C4-2B (cell line): ENCODE data around the gene AKAP9.
"Not testable (repeated sequence)": the region's sequence is repeated elsewhere in the genome, so short reads cannot be mapped to it uniquely, and the experiment has no call there.

Source experiments
- H3K27ac ChIP-seq: fragments of 450-650 bp; 2 replicates; pipeline ENCODE4 v1.5.1; 2017
- CTCF ChIP-seq: fragments of 450-650 bp; conservative IDR thresholded peaks from 2 replicates; pipeline ENCODE4 v1.5.1; 2017; ENCODE audit warnings: mild to moderate bottlenecking
- ZFX ChIP-seq: fragments of 450-650 bp; IDR thresholded peaks from 2 replicates; pipeline ENCODE4 v1.6.1; 2017

Gene AKAP9

GRCh38 chr7:91940572-91941341 is at the start of gene AKAP9:
Gene AKAP9, plus strand, starts transcription at chr7:91940862. Its CDS starts 238 bp downstream, at chr7:91941100.
- peak within 1 kb of the TSS; percentile 75 for H3K27ac ChIP-seq
- TF ChIP-seq ZFX, result peak; percentile 55
- TF ChIP-seq CTCF, result no peak; the same call in 1 of the 2 replicates

DNA sequence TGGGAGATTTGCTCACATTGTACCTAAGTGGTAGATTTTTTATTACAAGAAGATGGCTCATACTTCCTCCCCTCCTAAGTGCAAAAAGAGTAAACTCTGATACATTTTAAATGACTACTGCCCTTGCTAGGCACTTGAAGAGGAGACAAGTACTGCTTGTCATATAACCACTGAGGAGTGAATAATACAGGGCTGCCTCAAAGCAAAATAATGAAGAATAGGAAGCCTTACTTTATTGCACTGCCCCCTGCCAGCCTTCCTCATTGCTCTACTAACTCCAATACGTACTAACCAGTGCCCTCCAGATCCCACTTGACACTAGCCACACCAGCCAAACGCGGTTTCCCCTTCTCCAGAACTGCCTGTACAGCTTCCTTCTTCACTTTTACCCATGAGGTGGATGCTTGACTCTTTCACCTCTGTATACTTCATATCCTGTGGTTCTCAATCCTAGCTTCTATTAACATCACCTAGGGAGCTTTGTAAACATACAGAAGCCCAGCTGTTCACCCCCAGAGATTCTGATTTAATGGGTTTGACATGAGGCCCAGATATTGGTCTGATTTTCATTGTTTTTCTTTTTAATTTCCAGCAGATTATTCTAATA is 48.5 kb upstream of the AKAP9 start:
- TF ChIP-seq CTCF (no peak), ZFX (no peak)
- no peak overlapping the region for H3K27ac ChIP-seq

DNA sequence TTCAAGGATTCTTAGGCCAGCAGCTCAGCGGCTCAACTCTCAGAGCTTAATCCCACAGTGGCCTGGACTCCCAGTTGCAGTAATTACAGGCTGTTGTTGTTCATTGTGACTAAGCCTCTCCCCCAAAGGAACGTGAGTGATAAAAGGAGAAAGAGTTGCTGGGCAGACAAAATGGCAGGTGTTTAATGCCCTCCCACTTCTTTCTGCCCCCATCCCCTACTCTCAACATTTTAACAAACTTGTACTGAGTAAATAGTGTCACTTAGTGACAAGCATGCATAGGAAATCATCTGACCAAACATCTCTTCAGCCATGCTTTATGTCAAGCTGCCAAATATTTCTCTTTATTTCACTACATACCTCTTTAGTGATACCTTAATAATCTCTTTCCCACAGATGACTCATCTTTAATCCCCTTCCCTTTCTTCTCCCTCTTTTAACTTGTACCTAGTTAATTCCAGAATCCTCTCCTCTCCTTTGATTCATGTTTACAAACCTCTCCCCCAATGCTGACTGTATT is 47.8 kb upstream of the AKAP9 start:
- TF ChIP-seq ZFX, result no peak
- TF ChIP-seq CTCF, result no peak
- H3K27ac ChIP-seq, result no peak overlapping the region

GRCh38 chr7:91893699-91894098 is 47.0 kb upstream of the AKAP9 start:
- not testable (repeated sequence) for H3K27ac ChIP-seq

DNA sequence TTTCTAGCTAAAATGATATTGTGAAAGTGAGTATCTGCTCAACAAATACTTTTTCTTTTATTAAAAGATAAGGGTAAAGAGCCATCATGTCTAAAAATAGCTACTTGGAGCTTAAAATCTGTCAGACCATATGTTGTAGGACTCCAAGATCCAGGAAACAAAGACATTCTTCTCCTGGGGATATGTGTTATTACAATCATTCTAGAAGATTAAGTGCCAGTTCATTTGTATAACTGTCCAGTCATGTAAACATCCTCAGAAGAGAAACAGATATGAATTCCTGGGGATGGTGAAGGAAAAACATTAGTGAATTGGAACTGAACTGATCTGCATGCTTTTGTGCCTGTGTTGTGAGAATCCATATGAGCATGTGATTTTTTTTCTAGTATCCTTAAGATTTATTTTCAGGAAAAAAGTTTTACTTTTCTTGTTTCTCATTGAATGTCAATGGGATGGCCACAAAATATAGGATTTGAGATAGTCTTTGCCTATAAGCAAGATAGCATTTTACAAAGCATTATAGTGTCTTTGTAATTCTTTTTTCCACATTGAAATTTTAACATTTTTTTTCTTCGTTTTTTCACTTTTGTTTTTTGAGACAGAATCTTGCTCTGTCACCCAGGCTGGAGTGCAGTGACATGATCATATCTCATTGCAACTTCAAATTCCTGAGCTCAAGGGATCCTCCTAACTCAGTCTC is 45.7 kb upstream of the AKAP9 start:
- TF ChIP-seq CTCF (no peak), ZFX (no peak)
- H3K27ac ChIP-seq, result no peak overlapping the region

DNA sequence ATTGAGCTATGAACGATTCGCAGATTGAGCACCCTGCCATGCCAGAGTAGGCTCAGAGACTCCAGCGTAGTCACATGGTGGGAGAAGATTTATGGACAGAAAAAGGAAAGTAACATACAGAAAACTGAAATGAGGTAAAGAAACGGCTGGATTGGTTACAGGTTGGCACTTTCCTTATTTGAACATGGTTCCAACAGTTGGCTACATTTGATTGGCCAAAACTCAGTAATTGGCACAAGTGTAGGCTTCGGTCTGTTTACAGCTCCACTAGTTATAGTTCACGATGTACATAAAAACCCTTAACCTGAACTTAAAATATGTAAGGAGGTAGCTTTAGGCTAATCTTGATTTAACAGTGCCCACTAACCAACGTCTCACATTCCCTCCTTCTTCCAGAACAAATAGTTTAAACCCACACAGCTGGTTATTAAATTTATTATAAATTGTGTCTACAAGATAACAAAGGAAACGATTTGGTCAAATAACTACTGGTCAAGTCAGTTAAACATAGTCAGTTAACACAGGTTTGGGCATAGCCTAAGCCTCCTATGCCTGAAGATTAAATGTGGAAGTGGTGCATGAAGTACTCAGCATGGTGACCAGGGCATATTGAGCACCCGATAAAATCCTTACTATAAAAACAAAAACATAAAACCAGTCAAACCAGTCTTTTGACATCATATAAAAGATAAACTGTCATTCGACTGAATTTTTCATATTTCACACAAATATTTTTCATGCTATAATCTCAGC is 42.2 kb upstream of the AKAP9 start:
- no peak overlapping the region; the same call in 1 of the 2 replicates for H3K27ac ChIP-seq
- TF ChIP-seq CTCF, result no peak
- TF ChIP-seq ZFX, result no peak

- no peak for TF ChIP-seq CTCF
- no peak for TF ChIP-seq ZFX
- no peak overlapping the region for H3K27ac ChIP-seq
Observed at GRCh38 chr7:91899563-91899962, 41.1 kb upstream of the AKAP9 start.
